ENCODE measurements around the gene ZNF276.

Gene ZNF276

DNA sequence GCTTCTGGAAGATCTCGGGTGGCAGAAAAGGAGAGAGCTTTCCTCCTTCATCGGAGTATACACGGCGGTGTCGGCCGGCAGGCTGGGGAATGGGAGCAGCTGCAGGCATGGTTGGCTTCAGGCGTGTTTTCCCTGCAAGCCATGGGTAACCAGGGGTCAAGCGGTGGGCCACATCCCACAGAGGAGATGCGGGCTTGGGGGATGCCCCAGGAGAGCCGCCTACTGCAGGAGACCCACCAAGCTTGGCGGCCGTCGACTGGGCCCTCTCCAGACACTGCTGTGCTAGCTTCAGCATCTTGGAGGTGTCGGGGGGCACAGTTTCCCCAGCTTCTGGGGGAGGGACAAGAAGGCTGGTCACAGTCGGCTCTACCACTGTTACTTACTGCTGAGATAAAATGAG, 4.8 kb upstream of the ZNF276 start:
- Histone ChIP-seq H3K27ac (ENCODE audit: low read length) (no peak overlapping the region), H3K4me3 (ENCODE audit: low read length) (no peak overlapping the region), H3K36me3 (ENCODE audit: control insufficient read depth, insufficient read depth, low read length) (no peaks in the 10 kb centered on the region), H3K9me3 (ENCODE audit: control insufficient read depth, insufficient read depth, low read length) (no peaks in the 10 kb centered on the region), H3K27me3 (ENCODE audit: control insufficient read depth, insufficient read depth, low read length) (no peaks in the 10 kb centered on the region; the same call in 1 of the 2 replicates), H3K4me1 (ENCODE audit: control insufficient read depth, insufficient read depth, low read length) (no peaks in the 10 kb centered on the region)
- no peak for DNase-seq (ENCODE audit: low read depth, low spot score)
- WGBS (ENCODE audit: insufficient coverage, insufficient read length) = no CpG with 5 or more reads among the region's 15 CpGs

DNA sequence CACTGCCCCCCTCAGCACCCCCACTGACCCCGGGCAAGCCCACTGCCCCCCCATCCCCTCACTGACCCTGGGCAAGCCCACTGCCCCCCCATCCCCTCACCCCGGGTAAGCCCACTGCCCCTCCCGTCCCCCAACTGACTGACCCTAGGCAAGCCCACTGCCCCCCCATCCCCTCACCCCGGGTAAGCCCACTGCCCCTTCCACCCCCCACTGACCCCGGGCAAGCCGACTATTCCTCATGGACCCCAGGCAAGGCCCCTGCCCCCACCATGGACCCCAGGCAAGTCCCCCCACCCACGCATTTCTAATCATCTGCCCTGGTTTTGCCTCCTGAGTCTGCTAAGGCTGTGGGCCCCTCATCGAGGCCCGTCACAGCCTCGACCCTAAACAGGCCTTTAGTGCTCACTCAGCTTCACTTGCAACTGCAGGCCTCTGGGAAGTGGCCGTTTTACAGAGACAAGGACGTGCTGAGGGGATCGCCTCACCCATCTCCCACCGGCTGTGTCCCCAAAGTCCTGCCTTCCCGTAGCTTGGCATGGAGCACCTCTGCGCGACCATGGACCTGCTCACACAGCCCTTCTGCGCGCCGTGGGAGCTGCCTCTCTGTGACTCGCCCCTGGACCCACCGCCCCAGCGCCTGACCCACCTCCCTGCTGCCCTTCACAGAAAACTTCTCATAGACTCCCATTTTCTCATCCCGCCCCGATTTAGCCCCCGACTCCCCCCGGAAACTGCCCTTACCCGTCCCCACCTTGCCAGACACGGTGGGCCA, 4.2 kb upstream of the ZNF276 start:
- Histone ChIP-seq H3K27ac (ENCODE audit: low read length) (no peak overlapping the region), H3K36me3 (ENCODE audit: control insufficient read depth, insufficient read depth, low read length) (no peaks in the 10 kb centered on the region), H3K4me3 (ENCODE audit: low read length) (no peak overlapping the region), H3K9me3 (ENCODE audit: control insufficient read depth, insufficient read depth, low read length) (no peaks in the 10 kb centered on the region), H3K4me1 (ENCODE audit: control insufficient read depth, insufficient read depth, low read length) (no peaks in the 10 kb centered on the region; the same call in 1 of the 2 replicates), H3K27me3 (ENCODE audit: control insufficient read depth, insufficient read depth, low read length) (no peaks in the 10 kb centered on the region; the same call in 1 of the 2 replicates)
- WGBS (ENCODE audit: insufficient coverage, insufficient read length) = no CpG with 5 or more reads among the region's 29 CpGs
- DNase-seq (ENCODE audit: low read depth, low spot score) = no peak

DNA sequence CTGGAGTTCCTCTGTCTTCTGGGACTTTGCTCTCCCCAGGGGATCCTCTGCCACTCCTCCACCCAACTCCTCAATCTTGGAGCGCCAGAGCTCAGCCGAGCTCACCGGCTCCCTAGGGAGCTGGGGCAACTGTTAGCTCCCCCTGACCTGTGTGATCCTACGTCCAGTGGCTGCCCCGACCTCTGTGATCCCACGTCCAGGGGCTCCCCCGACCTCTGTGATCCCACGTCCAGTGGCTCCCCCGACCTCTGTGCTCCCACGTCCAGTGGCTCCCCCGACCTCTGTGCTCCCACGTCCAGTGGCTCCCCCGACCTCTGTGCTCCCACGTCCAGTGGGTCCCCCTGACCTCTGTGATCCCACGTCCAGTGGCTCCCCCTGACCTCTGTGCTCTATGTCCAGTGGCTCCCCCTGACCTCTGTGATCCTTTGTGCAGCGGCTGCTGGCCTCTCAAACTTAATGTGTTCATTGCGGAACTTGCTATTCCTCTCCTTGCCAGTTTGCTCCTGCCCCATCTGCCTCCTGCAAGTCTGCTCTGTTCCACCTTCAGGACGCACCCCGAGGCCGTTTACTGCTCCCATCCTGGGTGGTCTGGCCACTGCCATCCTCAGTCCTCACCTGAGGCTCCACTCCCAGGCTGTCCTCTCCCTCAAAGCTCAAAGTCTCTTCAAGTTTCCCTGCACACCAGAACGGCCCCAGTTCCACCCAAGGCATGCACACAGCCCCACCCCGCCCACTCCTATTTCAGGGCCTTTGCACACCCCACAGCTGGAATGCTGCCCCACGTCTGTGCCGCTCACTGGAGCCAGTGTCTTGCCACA, 3.4 kb upstream of the ZNF276 start:
- Histone ChIP-seq H3K36me3 (ENCODE audit: control insufficient read depth, insufficient read depth, low read length) (no peaks in the 10 kb centered on the region), H3K4me1 (ENCODE audit: control insufficient read depth, insufficient read depth, low read length) (peaks cover 3% of the 10 kb centered on the region), H3K27ac (ENCODE audit: low read length) (no peak overlapping the region), H3K4me3 (ENCODE audit: low read length) (no peak overlapping the region), H3K27me3 (ENCODE audit: control insufficient read depth, insufficient read depth, low read length) (peaks cover 3% of the 10 kb centered on the region; the same call in 1 of the 2 replicates), H3K9me3 (ENCODE audit: control insufficient read depth, insufficient read depth, low read length) (no peaks in the 10 kb centered on the region)
- no peak for DNase-seq (ENCODE audit: low read depth, low spot score)
- WGBS (ENCODE audit: insufficient coverage, insufficient read length) = no CpG with 5 or more reads among the region's 24 CpGs

DNA sequence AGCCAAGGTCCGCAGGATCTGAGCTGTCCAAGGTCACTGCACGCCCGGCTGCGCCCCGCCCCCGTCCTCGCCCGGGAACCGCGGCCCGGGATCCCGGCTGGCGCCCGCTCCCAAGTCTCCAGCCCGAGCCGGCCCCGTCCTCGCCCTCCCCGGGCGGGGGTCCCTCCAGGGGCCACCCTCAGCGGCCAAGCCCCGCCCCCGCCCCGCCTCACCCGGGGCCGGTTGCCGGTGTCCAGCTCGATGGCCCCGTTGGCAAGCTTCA, 855 bp upstream of the ZNF276 start:
- Histone ChIP-seq H3K27ac (ENCODE audit: low read length) (no peak overlapping the region), H3K4me3 (ENCODE audit: low read length) (peak overlapping the region; percentile 78), H3K4me1 (ENCODE audit: control insufficient read depth, insufficient read depth, low read length) (peaks cover 3% of the 10 kb centered on the region), H3K9me3 (ENCODE audit: control insufficient read depth, insufficient read depth, low read length) (no peaks in the 10 kb centered on the region), H3K36me3 (ENCODE audit: control insufficient read depth, insufficient read depth, low read length) (no peaks in the 10 kb centered on the region; the same call in 1 of the 2 replicates), H3K27me3 (ENCODE audit: control insufficient read depth, insufficient read depth, low read length) (peaks cover 3% of the 10 kb centered on the region; the same call in 1 of the 2 replicates)
- DNase-seq (ENCODE audit: low read depth, low spot score) = no peak
- no CpG with 5 or more reads among the region's 29 CpGs for WGBS (ENCODE audit: insufficient coverage, insufficient read length)

DNA sequence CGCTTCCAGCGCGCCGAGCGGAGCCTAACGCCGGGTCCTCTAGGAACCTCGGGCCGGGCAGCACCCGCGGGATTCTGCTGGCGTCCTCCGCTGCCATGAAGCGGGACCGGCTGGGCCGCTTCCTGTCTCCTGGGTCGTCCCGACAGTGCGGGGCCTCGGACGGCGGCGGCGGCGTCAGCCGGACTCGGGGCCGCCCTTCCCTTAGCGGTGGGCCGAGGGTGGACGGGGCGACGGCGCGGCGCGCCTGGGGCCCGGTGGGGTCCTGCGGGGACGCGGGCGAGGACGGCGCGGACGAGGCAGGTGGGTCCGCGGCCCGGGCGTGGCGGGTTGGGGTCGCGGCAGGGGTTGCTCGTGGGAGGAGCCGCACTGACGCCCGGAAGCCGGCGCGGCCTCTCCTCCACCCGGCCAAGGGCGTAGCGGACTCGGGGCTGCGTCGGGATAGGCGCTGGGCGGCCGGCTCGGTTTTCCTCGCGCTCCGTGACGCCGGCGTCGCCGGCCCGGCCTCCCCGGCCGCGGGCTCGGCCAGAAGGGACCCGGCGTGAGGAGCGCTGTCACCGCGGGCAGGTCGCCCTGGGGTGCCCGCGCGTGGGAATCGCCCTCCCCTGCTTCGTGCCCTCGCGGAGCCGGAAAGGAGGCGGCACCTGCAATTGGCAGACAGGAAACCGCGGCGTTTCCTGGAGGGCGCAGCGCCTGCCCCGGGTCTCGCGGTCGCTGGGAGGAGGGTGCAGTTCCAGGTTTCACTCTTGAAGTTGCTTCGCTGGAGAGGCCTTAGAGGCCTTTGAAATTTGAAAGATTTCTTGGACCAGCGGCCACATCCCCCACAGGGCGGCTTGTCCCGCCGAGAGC, 432 bp downstream of the ZNF276 start:
- no peaks in the 10 kb centered on the region for H3K9me3 ChIP-seq (ENCODE audit: control insufficient read depth, insufficient read depth, low read length)
- no peak overlapping the region for H3K27ac ChIP-seq (ENCODE audit: low read length)
- peak overlapping the region; percentile 78 for H3K4me3 ChIP-seq (ENCODE audit: low read length)
- no peaks in the 10 kb centered on the region; the same call in 1 of the 2 replicates for H3K36me3 ChIP-seq (ENCODE audit: control insufficient read depth, insufficient read depth, low read length)
- peaks cover 3% of the 10 kb centered on the region; the same call in 1 of the 2 replicates for H3K27me3 ChIP-seq (ENCODE audit: control insufficient read depth, insufficient read depth, low read length)
- DNase-seq (ENCODE audit: low read depth, low spot score) = no peak
- peaks cover 3% of the 10 kb centered on the region for H3K4me1 ChIP-seq (ENCODE audit: control insufficient read depth, insufficient read depth, low read length)
- no CpG with 5 or more reads among the region's 112 CpGs for WGBS (ENCODE audit: insufficient coverage, insufficient read length)

DNA sequence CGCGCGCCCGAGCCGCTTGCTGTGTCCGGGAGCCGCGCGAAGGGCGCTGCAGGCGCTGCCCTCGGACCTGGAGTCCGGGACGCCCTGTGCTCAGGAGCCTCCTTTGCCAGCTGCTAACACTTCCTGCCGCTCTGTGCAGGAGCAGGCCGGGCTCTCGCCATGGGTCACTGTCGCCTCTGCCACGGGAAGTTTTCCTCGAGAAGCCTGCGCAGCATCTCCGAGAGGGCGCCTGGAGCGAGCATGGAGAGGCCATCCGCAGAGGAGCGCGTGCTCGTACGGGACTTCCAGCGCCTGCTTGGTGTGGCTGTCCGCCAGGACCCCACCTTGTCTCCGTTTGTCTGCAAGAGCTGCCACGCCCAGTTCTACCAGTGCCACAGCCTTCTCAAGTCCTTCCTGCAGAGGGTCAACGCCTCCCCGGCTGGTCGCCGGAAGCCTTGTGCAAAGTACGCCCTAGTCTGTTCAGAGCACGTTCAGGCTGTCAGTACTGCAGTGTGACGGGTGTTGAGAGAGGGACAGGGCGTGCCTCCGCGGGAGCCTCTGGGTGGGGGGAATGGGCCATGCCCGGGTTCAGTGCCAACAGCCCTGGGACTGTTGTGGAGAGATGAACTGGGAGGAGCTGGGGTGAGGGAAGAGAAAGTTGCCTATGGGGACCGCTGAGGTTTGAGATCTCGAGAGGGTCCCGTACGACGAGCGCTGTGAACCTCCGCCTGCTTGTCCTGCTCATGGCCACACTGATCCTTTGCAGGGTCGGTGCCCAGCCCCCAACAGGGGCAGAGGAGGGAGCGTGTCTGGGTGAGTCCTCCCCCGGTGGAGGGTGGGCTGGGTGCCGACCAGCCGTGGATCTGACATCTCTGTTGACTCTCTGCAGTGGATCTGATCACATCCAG, 1.3 kb downstream of the ZNF276 start:
- no peak for DNase-seq (ENCODE audit: low read depth, low spot score)
- no peak overlapping the region for H3K27ac ChIP-seq (ENCODE audit: low read length)
- peaks cover 3% of the 10 kb centered on the region; the same call in 1 of the 2 replicates for H3K27me3 ChIP-seq (ENCODE audit: control insufficient read depth, insufficient read depth, low read length)
- H3K36me3 ChIP-seq (ENCODE audit: control insufficient read depth, insufficient read depth, low read length) = no peaks in the 10 kb centered on the region; the same call in 1 of the 2 replicates
- no CpG with 5 or more reads among the region's 56 CpGs for WGBS (ENCODE audit: insufficient coverage, insufficient read length)
- H3K4me1 ChIP-seq (ENCODE audit: control insufficient read depth, insufficient read depth, low read length) = peaks cover 3% of the 10 kb centered on the region
- H3K9me3 ChIP-seq (ENCODE audit: control insufficient read depth, insufficient read depth, low read length) = no peaks in the 10 kb centered on the region
- peak overlapping the region; percentile 78; the same call in 1 of the 2 replicates for H3K4me3 ChIP-seq (ENCODE audit: low read length)

DNA sequence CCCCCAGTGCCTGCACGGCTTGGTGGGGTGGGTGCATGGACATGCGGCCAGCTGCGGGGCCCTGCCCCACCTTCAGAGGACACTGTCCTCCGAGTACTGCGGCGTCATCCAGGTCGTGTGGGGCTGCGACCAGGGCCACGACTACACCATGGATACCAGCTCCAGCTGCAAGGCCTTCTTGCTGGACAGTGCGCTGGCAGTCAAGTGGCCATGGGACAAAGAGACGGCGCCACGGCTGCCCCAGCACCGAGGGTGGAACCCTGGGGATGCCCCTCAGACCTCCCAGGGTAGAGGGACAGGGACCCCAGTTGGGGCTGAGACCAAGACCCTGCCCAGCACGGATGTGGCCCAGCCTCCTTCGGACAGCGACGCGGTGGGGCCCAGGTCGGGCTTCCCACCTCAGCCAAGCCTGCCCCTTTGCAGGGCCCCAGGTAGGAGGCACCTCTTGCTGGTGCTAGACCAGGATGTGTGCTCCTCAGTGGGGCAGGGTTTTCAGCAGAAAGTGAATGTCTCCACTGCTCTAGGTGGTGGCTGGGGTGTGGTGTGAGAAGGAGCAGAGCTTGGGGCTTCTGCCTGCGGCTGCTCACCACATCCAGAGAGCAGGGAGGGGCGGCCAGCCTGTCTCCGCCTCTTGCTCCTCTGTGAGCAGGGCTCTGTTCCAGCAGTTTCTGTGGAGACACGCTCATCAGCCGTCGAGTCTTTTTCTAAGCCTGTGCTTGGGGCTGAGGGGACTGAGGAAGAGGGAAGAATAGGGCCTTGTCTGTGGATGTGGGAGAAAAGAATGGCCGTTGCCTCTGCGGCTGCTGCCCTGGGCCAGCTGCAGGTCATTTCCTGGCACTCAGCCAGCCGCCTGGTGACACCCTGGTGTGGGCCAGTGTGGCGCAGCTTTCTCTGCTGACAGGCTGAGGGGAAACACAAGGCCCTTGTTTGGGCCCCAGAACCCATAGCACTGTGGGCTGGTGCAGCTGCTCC, 2.2 kb downstream of the ZNF276 start:
- DNase-seq (ENCODE audit: low read depth, low spot score) = no peak

DNA sequence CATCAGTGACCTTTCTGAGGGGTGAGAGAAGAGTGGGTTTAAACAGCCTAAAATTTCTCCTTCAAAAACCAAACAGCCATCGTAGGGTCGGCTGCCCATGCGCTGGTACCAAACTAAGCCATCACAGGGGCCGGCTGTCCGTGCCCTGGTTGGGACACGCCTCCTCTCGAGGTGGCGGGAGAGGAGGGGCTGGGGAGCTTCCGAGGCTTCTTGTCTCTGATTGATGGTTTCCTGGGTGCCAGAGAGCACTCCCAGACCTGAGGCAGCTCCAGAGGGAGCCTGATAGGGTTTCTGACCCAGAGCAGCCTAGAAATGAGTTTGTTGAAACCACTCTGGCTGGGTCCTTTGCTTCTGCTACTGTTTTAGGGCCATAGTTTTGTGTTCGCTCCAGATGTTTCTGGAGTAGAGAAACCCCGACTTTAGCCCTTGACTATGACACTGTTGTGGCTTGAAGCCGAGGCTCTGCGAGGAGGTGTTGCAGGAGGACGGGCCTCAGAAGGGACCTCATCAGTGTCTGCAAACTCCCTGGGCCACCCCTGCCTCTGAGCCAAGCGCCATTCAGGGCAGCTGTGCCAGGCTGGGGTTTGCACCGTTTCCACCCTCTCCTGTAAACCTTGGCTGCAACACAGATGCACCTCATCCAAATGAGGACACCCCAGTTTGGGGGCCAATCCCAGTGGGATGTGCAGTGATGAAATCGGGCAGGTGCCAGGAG, 6.2 kb downstream of the ZNF276 start:
- Histone ChIP-seq H3K4me1 (ENCODE audit: control insufficient read depth, insufficient read depth, low read length) (peaks cover under 1% of the 10 kb centered on the region; the same call in 1 of the 2 replicates), H3K9me3 (ENCODE audit: control insufficient read depth, insufficient read depth, low read length) (no peaks in the 10 kb centered on the region), H3K27me3 (ENCODE audit: control insufficient read depth, insufficient read depth, low read length) (peaks cover 2% of the 10 kb centered on the region; the same call in 1 of the 2 replicates), H3K4me3 (ENCODE audit: low read length) (no peak overlapping the region), H3K36me3 (ENCODE audit: control insufficient read depth, insufficient read depth, low read length) (no peaks in the 10 kb centered on the region; the same call in 1 of the 2 replicates), H3K27ac (ENCODE audit: low read length) (no peak overlapping the region)
- no CpG with 5 or more reads among the region's 17 CpGs for WGBS (ENCODE audit: insufficient coverage, insufficient read length)
- DNase-seq (ENCODE audit: low read depth, low spot score) = no peak

More for the DNA sequence above, 2.2 kb downstream of the ZNF276 start:
- Histone ChIP-seq H3K27ac (ENCODE audit: low read length) (no peak overlapping the region), H3K4me1 (ENCODE audit: control insufficient read depth, insufficient read depth, low read length) (peaks cover 3% of the 10 kb centered on the region), H3K9me3 (ENCODE audit: control insufficient read depth, insufficient read depth, low read length) (no peaks in the 10 kb centered on the region), H3K36me3 (ENCODE audit: control insufficient read depth, insufficient read depth, low read length) (no peaks in the 10 kb centered on the region; the same call in 1 of the 2 replicates), H3K4me3 (ENCODE audit: low read length) (no peak overlapping the region), H3K27me3 (ENCODE audit: control insufficient read depth, insufficient read depth, low read length) (peaks cover 3% of the 10 kb centered on the region; the same call in 1 of the 2 replicates)
- WGBS (ENCODE audit: insufficient coverage, insufficient read length) = no CpG with 5 or more reads among the region's 30 CpGs

Measured in iPS DF 6.9 (cell line).